NCI-H2227 treated with DMSO at 0.1 percent for 48 hours (cell line): ENCODE data around the gene DNAH1.
"Not testable (repeated sequence)": the region's sequence is repeated elsewhere in the genome, so short reads cannot be mapped to it uniquely, and the experiment has no call there.

Experiments used
- DNase-seq: peaks from one replicate; lab custom pipeline; 2025; lab: John Stamatoyannopoulos, UW

DNAH1 gene

GRCh38 chr3:52315977-52316764 lies at the start of gene DNAH1:
Gene DNAH1, plus strand, starts transcription at chr3:52316319. Its CDS starts 6,124 bp downstream, at chr3:52322443.
- peak; percentile 25 for DNase-seq

GRCh38 chr3:52268036-52268435 lies 48.1 kb upstream of the DNAH1 start:
- no peak for DNase-seq

- no peak for DNase-seq
Observed at GRCh38 chr3:52269776-52270175, 46.3 kb upstream of the DNAH1 start.

- DNase-seq, result no peak
Observed at GRCh38 chr3:52270252-52270754, 45.8 kb upstream of the DNAH1 start.

GRCh38 chr3:52272172-52272571 lies 43.9 kb upstream of the DNAH1 start:
- DNase-seq, result not testable (repeated sequence)

GRCh38 chr3:52272831-52273230 lies 43.3 kb upstream of the DNAH1 start:
- DNase-seq, result no peak

GRCh38 chr3:52274781-52275180 lies 41.3 kb upstream of the DNAH1 start:
- not testable (repeated sequence) for DNase-seq

- no peak for DNase-seq
Observed at GRCh38 chr3:52277071-52277964, 38.8 kb upstream of the DNAH1 start.

GRCh38 chr3:52277972-52278509 lies 38.1 kb upstream of the DNAH1 start:
- DNase-seq, result peak; percentile 50

GRCh38 chr3:52278510-52279069 lies 37.5 kb upstream of the DNAH1 start, which contains the start of gene WDR82:
Gene WDR82, minus strand, starts transcription at chr3:52278649. Its CDS starts 288 bp downstream, at chr3:52278361.
- DNase-seq, result peak; percentile 70

- DNase-seq, result no peak
Observed at GRCh38 chr3:52279596-52279995, 36.5 kb upstream of the DNAH1 start.

- peak; percentile 49 for DNase-seq
Observed at GRCh38 chr3:52280050-52280461, 36.1 kb upstream of the DNAH1 start.

GRCh38 chr3:52281981-52282801 lies 33.9 kb upstream of the DNAH1 start:
- no peak for DNase-seq

- DNase-seq, result no peak
Observed at GRCh38 chr3:52283306-52283705, 32.8 kb upstream of the DNAH1 start.

- not testable (repeated sequence) for DNase-seq
Observed at GRCh38 chr3:52284051-52284450, 32.1 kb upstream of the DNAH1 start.

- DNase-seq, result no peak
Observed at GRCh38 chr3:52286777-52287110, 29.4 kb upstream of the DNAH1 start.

- no peak for DNase-seq
Observed at GRCh38 chr3:52288674-52289073, 27.4 kb upstream of the DNAH1 start.

GRCh38 chr3:52289338-52289746 lies 26.8 kb upstream of the DNAH1 start:
- no peak for DNase-seq

- DNase-seq, result no peak
Observed at GRCh38 chr3:52289747-52290595, 26.1 kb upstream of the DNAH1 start.
